Middle frontal gyrus (tissue), 1 donor: ENCODE measurements around the gene CDKL2.

Source experiments
- DNase-seq: peaks from one replicate; pipeline ENCODE4 v3.0.0-alpha.2; 2015; ENCODE audit warnings: low spot score; ENCODE audit errors: extremely low spot score

Gene CDKL2

DNA sequence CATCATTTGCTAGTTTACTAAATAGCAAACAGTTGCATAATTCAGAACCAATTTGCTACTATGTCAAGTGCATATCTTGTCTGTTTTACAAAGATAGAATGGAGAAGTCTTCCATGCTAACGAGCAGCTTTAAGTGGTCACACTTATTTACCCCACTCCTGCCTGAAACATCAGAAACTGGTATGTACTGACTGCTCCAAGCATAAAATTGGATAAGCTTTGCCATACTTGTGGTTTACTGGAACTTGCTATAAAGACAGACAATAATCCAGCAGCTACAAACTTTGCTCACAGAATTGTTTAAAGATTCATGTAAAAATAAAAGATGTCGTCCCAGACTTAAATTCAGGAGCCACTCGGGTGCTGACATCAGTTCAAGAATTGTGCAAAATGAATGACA is 13.3 kb upstream of the CDKL2 start:
- no peak for DNase-seq

- no peak for DNase-seq
Observed at GRCh38 chr4:75639124-75639695, 8.9 kb upstream of the CDKL2 start.

GRCh38 chr4:75637827-75638226 is 7.5 kb upstream of the CDKL2 start:
- no peak for DNase-seq

- no peak for DNase-seq
Observed at GRCh38 chr4:75637176-75637575, 6.8 kb upstream of the CDKL2 start.

GRCh38 chr4:75634951-75635350 is 4.6 kb upstream of the CDKL2 start:
- no peak for DNase-seq

DNA sequence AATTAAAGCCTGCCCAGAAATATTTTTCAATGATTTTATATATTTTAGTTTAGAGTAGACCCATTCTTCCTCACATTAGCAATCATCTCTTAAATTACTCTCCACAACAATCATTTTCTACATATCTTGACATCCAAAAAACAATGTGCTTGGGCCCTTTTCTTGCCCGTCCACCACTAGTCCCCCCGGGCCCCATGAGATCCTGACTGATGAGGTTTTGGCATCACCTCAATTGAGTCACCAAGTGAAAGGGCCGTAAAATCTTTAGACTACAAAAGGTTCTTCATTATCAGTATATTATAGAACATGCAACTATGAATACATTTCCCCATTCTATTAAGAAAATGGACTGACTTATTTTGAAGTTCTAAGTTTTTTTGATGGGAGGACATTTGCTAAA is 4.0 kb upstream of the CDKL2 start:
- DNase-seq: no peak

DNA sequence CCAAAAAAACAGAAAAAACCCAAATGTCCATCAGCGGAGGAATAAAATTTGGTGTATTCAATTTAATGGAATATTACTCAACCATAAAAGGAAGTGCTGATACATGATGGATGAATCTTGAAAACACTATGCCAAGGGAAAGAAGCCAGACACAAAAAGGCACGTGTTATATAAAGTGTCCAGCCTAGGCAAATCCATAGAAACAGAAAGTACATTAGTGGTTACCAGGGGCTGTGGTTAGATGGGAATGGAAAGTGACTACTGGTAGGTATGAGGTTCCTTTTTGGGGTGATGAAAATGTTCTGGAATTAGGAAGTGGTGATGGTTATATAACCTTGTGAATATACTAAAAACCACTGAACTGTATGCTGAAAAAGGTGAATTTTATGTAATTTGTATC is 3.5 kb upstream of the CDKL2 start:
- DNase-seq: no peak

GRCh38 chr4:75630937-75631329 is 605 bp upstream of the CDKL2 start:
- no peak for DNase-seq

DNA sequence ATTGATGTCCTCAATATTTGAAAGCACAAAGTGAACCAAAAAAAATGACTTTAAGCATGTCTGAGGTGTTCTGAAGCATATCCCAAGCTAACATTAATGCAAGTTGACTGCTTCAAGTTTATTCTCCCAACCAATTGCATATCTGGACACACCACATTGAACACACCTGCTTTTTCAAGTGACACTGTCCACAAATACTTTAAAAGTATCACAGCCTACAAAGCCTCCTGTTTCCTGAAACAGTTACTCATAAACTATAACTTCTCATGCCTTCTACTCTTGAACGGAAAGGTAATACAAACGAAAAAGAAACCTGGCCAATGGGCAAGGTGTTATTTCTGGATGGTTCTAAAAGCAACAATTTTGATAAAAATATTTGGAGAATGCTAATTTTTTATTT is 1.1 kb downstream of the CDKL2 start:
- no peak for DNase-seq

- no peak for DNase-seq
Observed at GRCh38 chr4:75623026-75623425, 7.3 kb downstream of the CDKL2 start.

- no peak for DNase-seq
Observed at GRCh38 chr4:75621715-75622114, 8.6 kb downstream of the CDKL2 start.

- no peak for DNase-seq
Observed at GRCh38 chr4:75612306-75612705, 18.0 kb downstream of the CDKL2 start.

- DNase-seq: no peak
Observed at GRCh38 chr4:75605928-75606327, 24.4 kb downstream of the CDKL2 start.

DNA sequence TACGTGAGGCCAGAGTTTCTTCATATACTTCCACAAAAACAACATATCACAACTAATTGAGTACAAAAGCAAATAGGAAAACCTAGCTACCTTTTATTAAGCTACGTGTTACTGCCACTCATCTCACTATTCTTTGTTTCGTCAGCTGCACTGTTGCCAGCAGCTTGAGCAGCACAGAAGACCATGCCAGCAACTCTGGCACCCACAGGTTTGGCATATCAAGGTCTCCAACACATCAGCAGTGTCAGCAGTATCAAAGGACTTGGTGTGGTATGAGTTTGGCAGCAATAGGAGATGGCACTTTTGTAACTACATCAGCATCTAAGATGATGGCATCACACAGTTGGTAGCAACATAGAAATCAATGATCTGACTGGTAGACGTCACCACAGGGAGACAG is 30.7 kb downstream of the CDKL2 start:
- DNase-seq: no peak

DNA sequence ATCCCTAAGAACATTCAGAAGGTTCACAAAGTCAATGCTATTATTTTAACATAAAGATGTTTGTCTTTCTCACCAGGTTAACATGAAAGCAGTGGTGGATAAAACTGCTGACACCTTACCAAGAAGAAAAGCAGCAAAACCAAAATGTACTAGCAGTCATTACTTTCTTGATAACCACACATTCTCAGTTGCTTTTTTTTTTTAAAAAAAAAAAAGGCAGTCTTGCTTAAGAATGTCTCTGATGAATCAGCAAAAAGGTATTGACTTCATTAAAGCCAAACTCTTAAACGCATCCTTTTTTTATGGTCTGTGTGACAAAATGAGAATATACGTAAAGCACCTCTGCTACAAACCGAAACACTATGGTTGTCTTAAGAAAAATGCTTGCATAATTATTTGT is 31.9 kb downstream of the CDKL2 start:
- no peak for DNase-seq

DNA sequence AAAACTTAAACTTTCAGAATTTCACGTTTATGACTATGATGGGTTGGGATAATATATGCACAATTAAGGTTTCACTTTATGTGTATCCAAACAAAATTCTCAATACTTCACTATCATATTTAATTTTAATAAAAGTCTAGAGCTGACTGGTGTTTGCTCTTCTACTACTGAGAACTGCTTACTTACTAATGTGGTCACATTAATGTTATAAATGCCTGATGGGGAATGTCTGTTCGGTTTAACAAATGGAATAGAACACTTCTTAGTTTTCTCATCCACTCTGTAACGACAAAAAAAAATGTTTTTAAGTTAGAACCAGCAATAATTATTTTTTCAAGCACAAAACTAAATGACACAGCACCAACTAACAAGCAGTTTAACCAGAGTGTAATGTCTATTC is 34.3 kb downstream of the CDKL2 start:
- no peak for DNase-seq

GRCh38 chr4:75593393-75593792 is 36.9 kb downstream of the CDKL2 start:
- no peak for DNase-seq

GRCh38 chr4:75584067-75584466 is 46.3 kb downstream of the CDKL2 start:
- DNase-seq: no peak

DNA sequence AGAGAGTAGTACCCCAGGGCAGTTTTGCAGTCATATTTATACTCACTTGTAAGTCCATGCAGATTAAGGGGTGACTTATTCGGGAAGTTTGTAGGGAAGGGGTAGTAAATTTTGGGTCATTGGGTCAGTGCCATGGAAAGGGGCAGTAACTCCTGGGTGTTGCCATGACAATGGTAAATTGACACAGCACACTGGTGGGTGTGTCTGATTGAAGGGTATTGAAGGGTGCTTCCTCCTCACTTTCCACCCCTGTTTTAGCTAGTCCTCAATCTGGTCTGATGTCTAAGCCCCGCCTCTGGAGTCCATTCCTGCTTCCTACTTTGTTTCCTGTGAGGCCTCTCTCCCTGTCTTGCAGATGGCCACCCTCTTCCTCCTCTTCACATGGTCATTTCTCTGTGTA is 62.6 kb downstream of the CDKL2 start:
- DNase-seq: no peak

DNA sequence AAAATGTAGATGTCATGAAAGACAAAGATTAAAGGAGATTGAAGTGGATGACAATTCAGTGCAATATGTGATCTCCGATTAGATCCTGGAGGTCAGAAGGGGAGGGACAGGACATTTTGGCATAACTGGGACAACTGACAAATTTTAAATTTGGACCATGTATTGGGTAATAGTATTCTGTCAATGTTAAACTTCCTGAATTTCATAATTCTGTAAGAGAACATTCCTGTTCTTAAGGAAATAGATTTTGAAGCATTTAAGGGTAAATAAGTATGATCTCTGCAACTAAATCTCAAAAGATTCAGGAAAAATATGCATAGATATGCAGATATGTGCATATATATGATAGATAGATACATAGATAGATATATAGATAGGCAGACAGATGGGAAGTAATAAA is 63.4 kb downstream of the CDKL2 start:
- DNase-seq: no peak

GRCh38 chr4:75565481-75565880 is 64.8 kb downstream of the CDKL2 start:
- DNase-seq: no peak

DNA sequence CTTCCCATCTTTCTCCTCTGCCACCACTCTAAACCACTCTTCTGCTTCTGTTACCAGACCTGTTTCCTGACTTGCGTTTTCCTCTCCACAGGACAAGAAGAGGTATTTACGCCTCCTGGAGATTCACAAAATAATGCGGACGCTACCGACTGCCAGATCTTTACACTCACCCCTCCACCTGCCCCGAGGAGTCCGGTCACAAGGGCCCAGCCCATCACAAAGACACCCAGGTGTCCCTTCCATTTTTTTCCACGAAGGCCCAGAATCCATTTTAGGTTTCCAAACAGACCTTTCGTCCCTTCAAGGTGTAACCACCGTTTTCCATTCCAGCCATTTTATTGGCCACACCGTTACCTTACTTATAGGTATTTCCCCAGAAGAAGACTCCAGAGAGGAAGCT is 66.3 kb downstream of the CDKL2 start:
- no peak for DNase-seq

GRCh38 chr4:75561789-75562188 is 68.5 kb downstream of the CDKL2 start:
- DNase-seq: no peak

DNA sequence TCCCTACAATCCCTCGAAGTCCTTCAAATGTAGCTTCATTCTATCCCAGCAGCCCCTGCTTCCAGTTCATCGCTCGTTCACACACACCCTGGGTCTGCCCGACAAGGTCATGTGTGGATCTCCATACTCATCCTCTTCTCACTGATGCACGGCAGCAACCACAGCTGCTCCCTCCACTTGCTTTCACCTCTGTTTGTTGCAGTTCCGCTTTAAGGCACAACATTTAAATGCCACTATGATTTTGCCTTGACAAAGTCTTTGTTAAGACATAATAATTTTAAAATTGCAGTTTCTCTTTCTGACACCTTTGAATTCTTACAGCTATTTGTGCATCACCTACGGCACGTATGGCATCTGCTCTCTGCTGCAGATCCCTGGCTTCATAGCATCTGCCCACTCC is 72.6 kb downstream of the CDKL2 start:
- DNase-seq: no peak
